ENCODE measurements around the gene DAG1. TPM values are rescaled to one million over a fixed set of nuclear protein-coding genes. Genes with fewer than 3 reads are reported as not detected.

Gene DAG1
- total and polyA plus RNA-seq, 10 of the 15 experiments (the other 5 are each of a cell fraction or from before 2014, with no cell fraction given): 0.33 to 16.3 (median 9.2) TPM

- Histone ChIP-seq H3K27ac (ENCODE audit: control insufficient read depth, insufficient read depth) (no peak overlapping the region), H3K4me3 (no peak overlapping the region), H3K9me3 (replicated peaks; ENCODE audit: control insufficient read depth, insufficient read depth, low read length) (no peaks in the 10 kb centered on the region), H3K36me3 (ENCODE audit: control insufficient read depth in 2 of 2, insufficient read depth in 2 of 2, low read length in 1 of 2) (no peaks in the 10 kb centered on the region), H3K4me2 (ENCODE audit: control insufficient read depth, insufficient read depth) (no peak overlapping the region), H3K79me2 (ENCODE audit: control insufficient read depth, insufficient read depth, low read length) (no peaks in the 10 kb centered on the region), H3K9ac (ENCODE audit: control insufficient read depth, insufficient read depth, low read length) (no peak overlapping the region), H4K20me1 (ENCODE audit: control insufficient read depth, insufficient read depth) (no peaks in the 10 kb centered on the region), H3K4me1 (ENCODE audit: control insufficient read depth, insufficient read depth, low read length) (no peaks in the 10 kb centered on the region), H3K27me3 (replicated peaks in 1 of 2; ENCODE audit: control insufficient read depth in 2 of 2, insufficient read depth in 2 of 2, low read length in 1 of 2) (no peaks in the 10 kb centered on the region), H2AFZ (ENCODE audit: control insufficient read depth, low read depth, low read length) (no peak overlapping the region)
- in situ Hi-C loops (cut with MboI) (no loop called here), intact Hi-C loops (cut with micrococcal nuclease; ENCODE audit: unreplicated experiment) (no loop called here)
- WGBS (ENCODE audit: insufficient coverage, insufficient replicate concordance, low lambda C conversion rate, missing lambda C conversion rate): 15% methylated on average over 4 of the region's 4 CpGs
- POLR2A ChIA-PET: interaction anchor here (0.5 kb wide), 1 partner anchor 110 kb away, joined by 5 read pairs; no protein-coding TSS in a partner anchor
- BruUV-seq (replicated peaks): no TSS peak
- SMC1A ChIA-PET (ENCODE audit: uncharacterized antibody, unreplicated experiment): no interaction called here
- RAD21 ChIA-PET (ENCODE audit: unreplicated experiment): interaction anchor here (1.1 kb wide), 1 partner anchor 23 kb away, joined by 4 read pairs; no protein-coding TSS in a partner anchor
- TF ChIP-seq CBFB (IDR thresholded peaks at IDR 0.05; ENCODE audit: low read depth) (no peak), ZBTB11 (CRISPR knock-in tag; IDR thresholded peaks at IDR 0.05) (no peak), IKZF2 (IDR thresholded peaks at IDR 0.05) (no peak), FOXK2 (IDR thresholded peaks at IDR 0.05) (no peak), E2F4 (IDR thresholded peaks at IDR 0.05; ENCODE audit: low read depth, low read length) (no peak), MYB (IDR thresholded peaks at IDR 0.05; ENCODE audit: borderline replicate concordance, low read depth, low read length) (no peak), CHD1 (IDR thresholded peaks at IDR 0.05; ENCODE audit: low read depth, low read length) (no peak), SUZ12 (IDR thresholded peaks at IDR 0.05; ENCODE audit: unreplicated experiment) (no peak), RAD51 (IDR thresholded peaks at IDR 0.05) (no peak), SMC3 (IDR thresholded peaks at IDR 0.05; ENCODE audit: borderline replicate concordance, low read length) (no peak), PAX5 (IDR thresholded peaks at IDR 0.05; ENCODE audit: borderline replicate concordance, low read depth, low read length) (no peak), SPI1 (IDR thresholded peaks at IDR 0.05; ENCODE audit: borderline replicate concordance, insufficient read depth, low read depth, low read length) (no peak)
- no peak for ATAC-seq
- no peak for FAIRE-seq
- CTCF ChIA-PET: interaction anchor here (1.0 to 1.3 kb wide), 2 partner anchors 22 to 108 kb away, joined by 3 to 5 read pairs; no protein-coding TSS in a partner anchor
- no peak for DNase-seq (ENCODE audit: low read depth, low spot score)
These were observed 93.0 kb downstream of the DAG1 start for GRCh38 chr3:49563040-49563578.

Data from GM12878 (cell line).